HepG2 (cell line): ENCODE results near the gene CFAP61. TPM values are rescaled to one million over a fixed set of nuclear protein-coding genes. Genes with fewer than 3 reads are reported as not detected.

Experiments
- ATAC-seq: fragments of 200-7000 bp; cut with Tn5 transposase; 3 replicates; pipeline ENCODE4 v1.9.1; 2020; ENCODE audit warnings: mild to moderate bottlenecking, moderate library complexity
- BruUV-seq: library from RNA; stranded (reverse); fragments of 400-500 nt; replicated peaks from 2 replicates; lab custom pipeline; 2021; lab: Mats Ljungman, UMichigan
- CTCF ChIA-PET: fragments of 300-600 bp; formaldehyde crosslinking; extraction: SDS; loops from one replicate; lab custom pipeline; 2021; ENCODE audit warnings: low total read pairs, inconsistent platforms, low intra/inter-chr PET ratio; lab: Yijun Ruan, JAX
- POLR2A ChIA-PET: fragments of 350-600 bp; sonication (Branson Sonifier 250); formaldehyde crosslinking; loops from one replicate; lab custom pipeline; 2020; ENCODE audit warnings: antibody characterized with exemption, inconsistent platforms; lab: Yijun Ruan, JAX
- DNase-seq: peaks from one replicate; pipeline ENCODE4 v3.0.0-alpha.2; 2015; ENCODE audit warnings: low spot score
- FAIRE-seq: peaks from 3 replicates; lab custom pipeline; 2011; peaks lifted over from hg19 to GRCh38; lab: Jason Lieb, UNC
- H2AFZ ChIP-seq: one replicate; pipeline ENCODE4 v1.6.1; 2011; ENCODE audit warnings: low read length, inconsistent platforms
- H3K27ac ChIP-seq: fragments of 300-600 bp; 3 replicates; pipeline ENCODE4 v1.8.0; 2011; ENCODE audit warnings: mixed run types, mild to moderate bottlenecking, mixed read lengths, low read length, inconsistent platforms; ENCODE audit not compliant: insufficient read depth; ENCODE audit errors: extremely low read length
- H3K27me3 ChIP-seq, 2 experiments: fragments of 200-600 bp in 1 of 2; 2 replicates in 1 of 2; 3 replicates in 1 of 2; pipeline versions ENCODE4 v1.6.0 to v1.8.0; 2011; ENCODE audit warnings: low read length in 2 of 2, mild to moderate bottlenecking in 2 of 2, moderate library complexity in 2 of 2, inconsistent platforms in 1 of 2; ENCODE audit not compliant: insufficient read depth in 2 of 2, control insufficient read depth in 1 of 2
- H3K36me3 ChIP-seq, 2 experiments: fragments of 200-600 bp in 1 of 2; replicated peaks in 1 of 2; 2 replicates in 1 of 2; 3 replicates in 1 of 2; pipeline versions ENCODE4 v1.5.1 to v1.8.0; 2011; ENCODE audit warnings: low read length in 2 of 2, inconsistent platforms in 1 of 2; ENCODE audit not compliant: insufficient read depth in 2 of 2, control insufficient read depth in 1 of 2
- H3K4me1 ChIP-seq: 2 replicates; pipeline ENCODE4 v1.5.1; 2012; ENCODE audit warnings: low read length, inconsistent platforms; ENCODE audit not compliant: insufficient read depth
- H3K4me2 ChIP-seq: 2 replicates; pipeline ENCODE4 v1.6.0; 2011; ENCODE audit warnings: low read depth, low read length, inconsistent platforms
- H3K4me3 ChIP-seq, 3 experiments: fragments of 200-600 bp in 1 of 3; sonication (generic), shearing (Covaris generic) in 1 of 3; replicated peaks in 1 of 3; 2 replicates each; pipeline ENCODE4 v1.5.1; 2011 to 2016; ENCODE audit warnings: low read length in 3 of 3, inconsistent platforms in 2 of 3, low read depth in 2 of 3, mild to moderate bottlenecking in 2 of 3, control low read depth in 1 of 3, mixed read lengths in 1 of 3; ENCODE audit not compliant: insufficient read depth in 1 of 3
- H3K79me2 ChIP-seq: one replicate; pipeline ENCODE4 v1.6.1; 2011; ENCODE audit warnings: low read length, inconsistent platforms; ENCODE audit not compliant: insufficient read depth
- H3K9ac ChIP-seq: 2 replicates; pipeline ENCODE4 v1.6.0; 2011; ENCODE audit warnings: mild to moderate bottlenecking, low read depth, low read length, inconsistent platforms; ENCODE audit not compliant: insufficient read depth
- H3K9me3 ChIP-seq: 2 replicates; pipeline ENCODE4 v1.5.1; 2012; ENCODE audit warnings: mild to moderate bottlenecking, low read length
- H4K20me1 ChIP-seq: 2 replicates; pipeline ENCODE4 v1.6.0; 2011; ENCODE audit warnings: inconsistent platforms, mild to moderate bottlenecking, low read length, moderate library complexity; ENCODE audit not compliant: insufficient read depth
- FOXO1 ChIP-seq: sonication (generic); formaldehyde crosslinking; IDR thresholded peaks from 2 replicates; pipeline ENCODE4 v1.4.0; 2020; ENCODE audit warnings: missing genetic modification reagents
- POLR2AphosphoS2 ChIP-seq: IDR thresholded peaks from 2 replicates; pipeline ENCODE4 v1.6.1; 2011; ENCODE audit warnings: low read depth, low read length, improper control_type of control experiment
- RAD51 ChIP-seq: fragments of 450-650 bp; IDR thresholded peaks from 2 replicates; pipeline ENCODE4 v1.6.1; 2016; ENCODE audit warnings: borderline replicate concordance
- RFXANK ChIP-seq: IDR thresholded peaks from 2 replicates; pipeline ENCODE4 v1.6.1; 2016
- RXRA ChIP-seq: sonication (generic); formaldehyde crosslinking; IDR thresholded peaks from 2 replicates; pipeline ENCODE4 v1.5.1; 2020; ENCODE audit warnings: missing genetic modification reagents
- ZNF777 ChIP-seq: sonication (generic); formaldehyde crosslinking; IDR thresholded peaks from 2 replicates; pipeline ENCODE4 v1.4.0; 2020; ENCODE audit warnings: missing genetic modification reagents
- WGBS: methylation state at CpG from one replicate; pipeline ENCODE4 v1.1.6; 2017; ENCODE audit warnings: low lambda C conversion rate; 5-methylcytosine and 5-hydroxymethylcytosine counted together
- in situ Hi-C: cut with HindIII; loops from 2 replicates; pipeline ENCODE4 v1.10.0; 2017; ENCODE audit warnings: low pct_unique_long_range_greater_than_20kb; ENCODE audit not compliant: extremely low pct_ligation_motif_present
- intact Hi-C: fragments of 100-400 bp; cut with micrococcal nuclease; formaldehyde crosslinking; loops from one replicate; pipeline ENCODE4 v1.10.0; 2022; ENCODE audit not compliant: unreplicated experiment
- polyA plus RNA-seq, 8 experiments: library from polyadenylated mRNA; depleted of rRNA in 3 of 8; stranded (reverse) in 7 of 8; unstranded in 1 of 8; fragments of >200 nt; fragmentation: Illumina TruSeq in 4 of 8; extraction: Trizol in 4 of 8; gene quantifications; 2 replicates each; pipeline versions ENCODE4 v1.2.1 to v1.2.3, GENCODE V29; 2011 to 2016; ENCODE audit warnings: low read depth in 4 of 8, missing spikeins in 1 of 8, mixed read lengths in 1 of 8; ENCODE audit not compliant: insufficient read depth in 1 of 8
- total RNA-seq, 5 experiments: library from RNA; depleted of rRNA; stranded (reverse); fragments of >200 nt; fragmentation: Illumina TruSeq; extraction: Trizol; gene quantifications; 2 replicates each; pipeline ENCODE4 v1.2.3, GENCODE V29; 2016; ENCODE audit warnings: low read depth in 1 of 5
- TF ChIP-seq, protein P1 (sequence below): sonication (generic); formaldehyde crosslinking; IDR thresholded peaks from 2 replicates; pipeline ENCODE4 v1.8.0; 2022; ENCODE audit warnings: mild to moderate bottlenecking, missing genetic modification reagents, borderline replicate concordance
- TF ChIP-seq, protein P2 (sequence below): sonication (generic); formaldehyde crosslinking; IDR thresholded peaks from 2 replicates; pipeline ENCODE4 v1.4.0; 2020; ENCODE audit warnings: missing genetic modification reagents, borderline replicate concordance

The CFAP61 gene
- total and polyA plus RNA-seq, 2 of the 13 experiments (the other 11 are each of a cell fraction or from before 2014, with no cell fraction given): 0.27 TPM; not detected in 1

DNA sequence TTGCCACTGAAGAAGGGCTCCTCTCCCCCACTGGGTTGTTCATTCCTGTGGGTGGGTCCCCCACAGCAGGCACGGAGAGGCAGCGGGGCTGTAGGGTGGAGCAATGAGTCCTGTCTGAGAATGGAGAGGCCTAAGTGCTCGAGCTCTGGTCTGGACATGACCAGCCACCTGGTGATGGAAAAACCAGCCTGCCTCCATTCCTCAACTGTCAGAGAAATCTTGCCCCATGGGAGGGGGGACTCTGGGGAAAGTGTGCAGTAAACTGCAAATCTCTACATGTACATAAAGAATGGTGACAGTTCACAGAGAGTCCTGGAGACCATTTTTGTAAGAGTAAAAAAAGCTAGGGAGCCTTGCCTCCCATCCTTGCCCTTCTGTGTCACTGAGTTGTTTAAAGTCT, 349.7 kb downstream of the CFAP61 start:
- Histone ChIP-seq H3K9ac (no peak overlapping the region), H3K27ac (no peak overlapping the region), H2AFZ (no peak overlapping the region), H3K4me3 (no peak overlapping the region), H4K20me1 (no peaks in the 10 kb centered on the region), H3K4me1 (peaks cover 12% of the 10 kb centered on the region), H3K79me2 (no peaks in the 10 kb centered on the region), H3K9me3 (no peaks in the 10 kb centered on the region), H3K36me3 (no peaks in the 10 kb centered on the region; a peak in 2 of 5 replicates), H3K4me2 (no peak overlapping the region), H3K27me3 (no peaks in the 10 kb centered on the region)
- no peak for TF ChIP-seq RFXANK (CRISPR knock-in tag)
- no peak for TF ChIP-seq ZNF777 (CRISPR knock-in tag)
- no peak for TF ChIP-seq RXRA
- TF ChIP-seq, protein P1, sequence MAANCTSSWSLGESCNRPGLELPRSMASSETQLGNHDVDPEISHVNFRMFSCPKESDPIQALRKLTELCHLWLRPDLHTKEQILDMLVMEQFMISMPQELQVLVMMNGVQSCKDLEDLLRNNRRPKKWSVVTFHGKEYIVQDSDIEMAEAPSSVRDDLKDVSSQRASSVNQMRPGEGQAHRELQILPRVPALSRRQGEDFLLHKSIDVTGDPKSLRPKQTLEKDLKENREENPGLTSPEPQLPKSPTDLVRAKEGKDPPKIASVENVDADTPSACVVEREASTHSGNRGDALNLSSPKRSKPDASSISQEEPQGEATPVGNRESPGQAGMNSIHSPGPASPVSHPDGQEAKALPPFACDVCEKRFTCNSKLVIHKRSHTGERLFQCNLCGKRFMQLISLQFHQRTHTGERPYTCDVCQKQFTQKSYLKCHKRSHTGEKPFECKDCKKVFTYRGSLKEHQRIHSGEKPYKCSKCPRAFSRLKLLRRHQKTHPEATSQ: no peak
- no peak for TF ChIP-seq POLR2AphosphoS2
- TF ChIP-seq, protein P2, sequence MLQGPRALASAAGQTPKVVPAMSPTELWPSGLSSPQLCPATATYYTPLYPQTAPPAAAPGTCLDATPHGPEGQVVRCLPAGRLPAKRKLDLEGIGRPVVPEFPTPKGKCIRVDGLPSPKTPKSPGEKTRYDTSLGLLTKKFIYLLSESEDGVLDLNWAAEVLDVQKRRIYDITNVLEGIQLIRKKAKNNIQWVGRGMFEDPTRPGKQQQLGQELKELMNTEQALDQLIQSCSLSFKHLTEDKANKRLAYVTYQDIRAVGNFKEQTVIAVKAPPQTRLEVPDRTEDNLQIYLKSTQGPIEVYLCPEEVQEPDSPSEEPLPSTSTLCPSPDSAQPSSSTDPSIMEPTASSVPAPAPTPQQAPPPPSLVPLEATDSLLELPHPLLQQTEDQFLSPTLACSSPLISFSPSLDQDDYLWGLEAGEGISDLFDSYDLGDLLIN (CRISPR knock-in tag): no peak
- TF ChIP-seq RAD51: no peak
- TF ChIP-seq FOXO1 (CRISPR knock-in tag): no peak
- DNase-seq (no peak), FAIRE-seq (no peak), ATAC-seq (no peak)
- in situ Hi-C loops (no loop called here), intact Hi-C loops (no loop called here)
- no TSS peak for BruUV-seq
- POLR2A ChIA-PET: no interaction called here
- CTCF ChIA-PET: no interaction called here
- 94% methylated on average over 3 of the region's 3 CpGs for WGBS
